CD4-positive, alpha-beta T cell (primary cell): ENCODE measurements around the gene HBS1L. TPM values are rescaled to one million over a fixed set of nuclear protein-coding genes. Genes with fewer than 3 reads are reported as not detected.

Experiments used
- ATAC-seq: fragments of 200-7000 bp; cut with Tn5 transposase; one replicate; pipeline ENCODE4 v1.10.0; 2022; ENCODE audit warnings: mild to moderate bottlenecking; ENCODE audit not compliant: poor library complexity
- CTCF ChIA-PET: fragments of 350-600 bp; sonication (Branson Sonifier 250); formaldehyde crosslinking; loops from one replicate; lab custom pipeline; 2021; ENCODE audit warnings: antibody characterized with exemption, inconsistent platforms; lab: Charles Lee
- POLR2A ChIA-PET: fragments of 350-600 bp; sonication (Branson Sonifier 250); formaldehyde crosslinking; loops from one replicate; lab custom pipeline; 2021; ENCODE audit warnings: antibody characterized with exemption, inconsistent platforms; lab: Charles Lee
- DNase-seq, 14 experiments: peaks; one replicate each; pipeline ENCODE4 v3.0.0-alpha.2; 2013 to 2020; ENCODE audit warnings: mixed read lengths in 2 of 14
- H3K27ac ChIP-seq, 2 donors: one replicate each; pipeline versions ENCODE4 v1.5.1 to v1.7.0; 2013; ENCODE audit warnings: low read length in 2 of 2, low read depth in 1 of 2, mild to moderate bottlenecking in 1 of 2
- H3K27me3 ChIP-seq, 2 experiments: 1 replicate in 1 of 2; 2 replicates in 1 of 2; pipeline versions ENCODE4 v1.6.1 to v1.7.0; 2013; ENCODE audit warnings: low read length in 2 of 2, control low read depth in 1 of 2, mild to moderate bottlenecking in 1 of 2, moderate library complexity in 1 of 2; ENCODE audit not compliant: insufficient read depth in 2 of 2, control insufficient read depth in 1 of 2
- H3K36me3 ChIP-seq: one replicate; pipeline ENCODE4 v1.6.1; 2013; ENCODE audit warnings: low read length, control low read depth; ENCODE audit not compliant: insufficient read depth
- H3K4me1 ChIP-seq: one replicate; pipeline ENCODE4 v1.6.1; 2013; ENCODE audit warnings: low read length, control low read depth; ENCODE audit not compliant: insufficient read depth
- H3K4me3 ChIP-seq: one replicate; pipeline ENCODE4 v1.5.1; 2013; ENCODE audit warnings: mild to moderate bottlenecking, low read length, moderate library complexity
- H3K9me3 ChIP-seq, 2 experiments: 1 replicate in 1 of 2; 2 replicates in 1 of 2; pipeline versions ENCODE4 v1.6.1 to v1.7.0; 2013; ENCODE audit warnings: low read length in 2 of 2, mild to moderate bottlenecking in 2 of 2, control low read depth in 1 of 2, moderate library complexity in 1 of 2; ENCODE audit not compliant: control insufficient read depth in 1 of 2, insufficient read depth in 1 of 2
- H3K27ac Mint-ChIP-seq: one replicate; pipeline ENCODE4 v1.8.0; 2020; ENCODE audit warnings: mixed read lengths
- H3K27me3 Mint-ChIP-seq: one replicate; pipeline ENCODE4 v1.8.0; 2021; ENCODE audit warnings: mixed read lengths
- H3K36me3 Mint-ChIP-seq: one replicate; pipeline ENCODE4 v1.8.0; 2021; ENCODE audit warnings: low read depth, mixed read lengths
- H3K4me1 Mint-ChIP-seq: one replicate; pipeline ENCODE4 v1.8.0; 2021; ENCODE audit warnings: low read depth, mixed read lengths
- H3K4me3 Mint-ChIP-seq: one replicate; pipeline ENCODE4 v1.8.0; 2020; ENCODE audit warnings: mild to moderate bottlenecking, mixed read lengths
- H3K9me3 Mint-ChIP-seq: one replicate; pipeline ENCODE4 v1.8.0; 2020; ENCODE audit warnings: mixed read lengths
- CTCF ChIP-seq: fragments of 200-600 bp; IDR thresholded peaks from one replicate; pipeline ENCODE4 v1.8.0; 2022; ENCODE audit warnings: antibody characterized with exemption, mild to moderate bottlenecking
- intact Hi-C, 2 experiments: fragments of 100-400 bp; cut with DNase I in 1 of 2; cut with micrococcal nuclease in 1 of 2; formaldehyde crosslinking; loops; one replicate each; pipeline versions ENCODE4 v1.15.1 to v1.9.0; 2023 to 2025; cut with DNase I, micrococcal nuclease
- total RNA-seq, 174 experiments: library from RNA in 2 of 174; stranded (reverse) in 2 of 174; gene quantifications; one replicate each; pipeline ENCODE4 v1.2.3 and lab custom pipeline; 2021 to 2026

Gene HBS1L
- total RNA-seq, 2 experiments from 2014 or later = 106 to 117 TPM

- Histone ChIP-seq H3K4me1 (no peaks in the 10 kb centered on the region), H3K27me3 (no peaks in the 10 kb centered on the region), H3K36me3 (no peaks in the 10 kb centered on the region), H3K4me3 (no peak within 1 kb of the TSS), H3K27ac (no peak within 1 kb of the TSS), H3K9me3 (peaks cover 0 to 4% of the 10 kb centered on the region in 2 experiments)
- Mint-ChIP-seq H3K27me3 (no peaks in the 10 kb centered on the region), H3K9me3 (no peaks in the 10 kb centered on the region), H3K27ac (no peak within 1 kb of the TSS), H3K4me1 (no peaks in the 10 kb centered on the region), H3K36me3 (no peaks in the 10 kb centered on the region), H3K4me3 (no peak within 1 kb of the TSS)
- no peak for ATAC-seq
- DNase-seq = no peak
- no peak for TF ChIP-seq CTCF
- CTCF ChIA-PET = no interaction called here
- intact Hi-C loops = no loop called here
- POLR2A ChIA-PET = no interaction called here
These were observed 104.7 kb downstream of the HBS1L start, which contains the start of gene ALDH8A1 for GRCh38 chr6:134949927-134950326. TSS of gene ALDH8A1 (minus strand) at chr6:134950101. CDS start at chr6:134950053, 48 bp downstream.

DNA sequence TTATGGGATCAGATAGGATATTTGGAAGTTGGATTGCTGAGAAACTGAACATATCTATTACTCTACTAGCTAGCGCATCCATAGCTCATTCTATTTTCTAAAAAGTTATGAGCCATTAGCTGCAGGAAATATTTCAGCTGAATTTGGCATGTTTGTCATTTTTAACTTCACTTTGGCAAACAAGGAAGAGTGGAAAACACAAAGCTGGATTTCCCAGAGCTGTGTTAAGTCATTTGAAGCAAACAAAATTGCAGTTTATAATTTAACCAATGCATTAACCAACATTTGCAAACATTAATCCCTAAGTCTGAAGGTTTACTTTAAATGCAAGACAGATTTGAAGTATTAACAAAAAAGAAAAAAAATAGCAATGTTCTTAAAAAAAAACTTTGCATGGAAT, 105.9 kb downstream of the HBS1L start:
- H3K27me3 ChIP-seq = no peaks in the 10 kb centered on the region
- POLR2A ChIA-PET = no interaction called here

DNA sequence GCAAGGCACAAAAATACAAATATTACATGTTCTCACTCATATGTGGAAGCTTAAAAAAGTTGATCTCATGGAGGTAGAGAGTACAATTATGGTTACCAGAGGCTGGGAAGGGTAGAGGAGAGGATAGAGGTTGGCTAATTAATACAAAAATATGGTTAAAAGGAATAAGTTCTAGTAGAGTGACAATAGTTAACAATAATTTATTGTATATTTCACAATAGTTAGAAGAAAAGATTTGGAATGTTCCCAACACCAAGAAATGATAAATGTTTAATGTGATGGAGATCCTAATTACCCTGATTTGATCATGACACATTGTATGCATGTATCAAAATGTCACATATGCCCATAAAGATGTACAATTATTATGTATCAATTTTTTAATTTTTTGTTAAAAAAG, 106.5 kb downstream of the HBS1L start:
- no peak overlapping the region for H3K27ac ChIP-seq
- H3K9me3 ChIP-seq = peaks cover 0 to 4% of the 10 kb centered on the region in 2 experiments
- ChIA-PET CTCF (interaction anchor here (1.4 kb wide), 1 partner anchor 851 kb away, joined by 3 read pairs; no protein-coding TSS in a partner anchor), POLR2A (interaction anchor here (0.6 kb wide), 1 partner anchor 320 kb away, joined by 3 read pairs; no protein-coding TSS in a partner anchor)
- H3K9me3 Mint-ChIP-seq = no peaks in the 10 kb centered on the region
- H3K4me3 ChIP-seq = no peak overlapping the region
- intact Hi-C loops = no loop called here
- no peaks in the 10 kb centered on the region for H3K36me3 ChIP-seq
- no peak for ATAC-seq
- H3K36me3 Mint-ChIP-seq = no peaks in the 10 kb centered on the region
- no peaks in the 10 kb centered on the region for H3K4me1 ChIP-seq
- no peaks in the 10 kb centered on the region for H3K27me3 Mint-ChIP-seq
- H3K27me3 ChIP-seq = no peaks in the 10 kb centered on the region
- no peak overlapping the region for H3K27ac Mint-ChIP-seq
- H3K4me3 Mint-ChIP-seq = no peak overlapping the region
- TF ChIP-seq CTCF = no peak
- no peaks in the 10 kb centered on the region for H3K4me1 Mint-ChIP-seq
- no peak for DNase-seq

More for the DNA sequence above, 105.9 kb downstream of the HBS1L start:
- TF ChIP-seq CTCF = no peak
- no peaks in the 10 kb centered on the region for H3K36me3 ChIP-seq
- H3K36me3 Mint-ChIP-seq = no peaks in the 10 kb centered on the region
- no peaks in the 10 kb centered on the region for H3K4me1 ChIP-seq
- no peaks in the 10 kb centered on the region for H3K27me3 Mint-ChIP-seq
- H3K27ac ChIP-seq = no peak overlapping the region
- no peak overlapping the region for H3K4me3 Mint-ChIP-seq
- no peak overlapping the region for H3K4me3 ChIP-seq
- H3K27ac Mint-ChIP-seq = no peak overlapping the region
- DNase-seq = no peak
- intact Hi-C loops = no loop called here
- peaks cover 0 to 4% of the 10 kb centered on the region in 2 experiments for H3K9me3 ChIP-seq
- H3K4me1 Mint-ChIP-seq = no peaks in the 10 kb centered on the region
- CTCF ChIA-PET = no interaction called here
- no peak for ATAC-seq
- H3K9me3 Mint-ChIP-seq = no peaks in the 10 kb centered on the region
